ENCODE measurements around the gene GUK1.
"Not testable (repeated sequence)": the region's sequence is repeated elsewhere in the genome, so short reads cannot be mapped to it uniquely, and the experiment has no call there.

GUK1 gene

DNA sequence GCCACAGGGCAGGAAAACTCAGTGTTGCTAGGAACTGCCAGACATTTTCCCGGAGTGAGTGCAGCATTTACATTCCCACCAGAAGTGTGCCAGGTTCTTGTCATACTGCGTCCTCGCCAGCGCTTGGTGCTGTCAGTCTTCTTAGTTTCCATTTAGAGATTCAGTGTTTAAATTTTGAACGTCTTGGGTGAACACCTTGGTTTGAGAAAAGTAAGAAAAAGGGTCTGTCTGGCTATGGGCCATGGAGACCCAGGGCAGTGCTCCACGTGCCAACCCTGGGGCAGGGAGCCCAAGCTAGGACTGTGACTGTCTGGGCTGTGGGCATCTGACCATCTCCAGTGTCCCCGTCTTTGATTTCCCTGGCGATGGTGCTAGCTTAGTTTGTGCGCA lies 41.6 kb downstream of the GUK1 start:
- H2AFZ ChIP-seq (ENCODE audit: low read depth), result no peak overlapping the region
- no peak overlapping the region for H3K4me3 ChIP-seq (IDR thresholded peaks at IDR 0.05; ENCODE audit: insufficient read depth, low read depth, low read length)
- H3K36me3 ChIP-seq (ENCODE audit: insufficient read depth), result no peaks in the 10 kb centered on the region
- no peaks in the 10 kb centered on the region for H4K20me1 ChIP-seq (ENCODE audit: insufficient read depth)
- H3K9ac ChIP-seq, result no peak overlapping the region
- H3K4me1 ChIP-seq (ENCODE audit: low read depth, poor library complexity, severe bottlenecking), result no peaks in the 10 kb centered on the region
- H3K27me3 ChIP-seq (ENCODE audit: insufficient read depth, low read depth), result no peaks in the 10 kb centered on the region
- no peaks in the 10 kb centered on the region for H3K79me2 ChIP-seq (ENCODE audit: insufficient read depth, low read depth)
- no peak for TF ChIP-seq CTCF (conservative IDR thresholded peaks at IDR 0.05; ENCODE audit: low read depth, low read length)
- H3K27ac ChIP-seq, result no peak overlapping the region
- no peak overlapping the region for H3K4me2 ChIP-seq

GRCh38 chr1:228182296-228183030 lies 42.4 kb downstream of the GUK1 start:
- no peak overlapping the region for H3K27ac ChIP-seq
- H3K4me3 ChIP-seq (IDR thresholded peaks at IDR 0.05; ENCODE audit: insufficient read depth, low read depth, low read length), result no peak overlapping the region
- H3K36me3 ChIP-seq (ENCODE audit: insufficient read depth), result no peaks in the 10 kb centered on the region
- H3K79me2 ChIP-seq (ENCODE audit: insufficient read depth, low read depth), result no peaks in the 10 kb centered on the region
- H3K4me1 ChIP-seq (ENCODE audit: low read depth, poor library complexity, severe bottlenecking), result no peaks in the 10 kb centered on the region
- no peak for TF ChIP-seq CTCF (conservative IDR thresholded peaks at IDR 0.05; ENCODE audit: low read depth, low read length)
- H2AFZ ChIP-seq (ENCODE audit: low read depth), result no peak overlapping the region
- no peak overlapping the region for H3K4me2 ChIP-seq
- no peaks in the 10 kb centered on the region for H4K20me1 ChIP-seq (ENCODE audit: insufficient read depth)
- no peaks in the 10 kb centered on the region for H3K27me3 ChIP-seq (ENCODE audit: insufficient read depth, low read depth)
- H3K9ac ChIP-seq, result no peak overlapping the region

GRCh38 chr1:228184152-228184551 lies 44.1 kb downstream of the GUK1 start:
- no peak overlapping the region for H3K9ac ChIP-seq
- H3K4me3 ChIP-seq (IDR thresholded peaks at IDR 0.05; ENCODE audit: insufficient read depth, low read depth, low read length), result no peak overlapping the region
- H3K27ac ChIP-seq, result no peak overlapping the region
- no peaks in the 10 kb centered on the region for H3K4me1 ChIP-seq (ENCODE audit: low read depth, poor library complexity, severe bottlenecking)
- no peaks in the 10 kb centered on the region for H3K36me3 ChIP-seq (ENCODE audit: insufficient read depth)
- TF ChIP-seq CTCF (conservative IDR thresholded peaks at IDR 0.05; ENCODE audit: low read depth, low read length), result no peak
- no peaks in the 10 kb centered on the region for H3K27me3 ChIP-seq (ENCODE audit: insufficient read depth, low read depth)
- H3K4me2 ChIP-seq, result no peak overlapping the region
- no peak overlapping the region for H2AFZ ChIP-seq (ENCODE audit: low read depth)
- H3K79me2 ChIP-seq (ENCODE audit: insufficient read depth, low read depth), result no peaks in the 10 kb centered on the region
- no peaks in the 10 kb centered on the region for H4K20me1 ChIP-seq (ENCODE audit: insufficient read depth)

- Histone ChIP-seq H3K4me3 (IDR thresholded peaks at IDR 0.05; ENCODE audit: insufficient read depth, low read depth, low read length) (no peak overlapping the region), H3K4me1 (ENCODE audit: low read depth, poor library complexity, severe bottlenecking) (no peaks in the 10 kb centered on the region), H4K20me1 (ENCODE audit: insufficient read depth) (no peaks in the 10 kb centered on the region), H3K36me3 (ENCODE audit: insufficient read depth) (no peaks in the 10 kb centered on the region), H3K79me2 (ENCODE audit: insufficient read depth, low read depth) (no peaks in the 10 kb centered on the region), H3K9ac (no peak overlapping the region), H3K27me3 (ENCODE audit: insufficient read depth, low read depth) (no peaks in the 10 kb centered on the region), H2AFZ (ENCODE audit: low read depth) (no peak overlapping the region), H3K4me2 (no peak overlapping the region), H3K27ac (no peak overlapping the region)
- no peak for TF ChIP-seq CTCF (conservative IDR thresholded peaks at IDR 0.05; ENCODE audit: low read depth, low read length)
These were observed 45.5 kb downstream of the GUK1 start for GRCh38 chr1:228185641-228185965.

GRCh38 chr1:228188249-228188648 lies 48.2 kb downstream of the GUK1 start:
- H3K9ac ChIP-seq; H3K27me3 ChIP-seq (ENCODE audit: insufficient read depth, low read depth); H3K79me2 ChIP-seq (ENCODE audit: insufficient read depth, low read depth): not testable (repeated sequence)

More at GRCh38 chr1:228188249-228188648, 48.2 kb downstream of the GUK1 start:
- not testable (repeated sequence) for H3K4me2 ChIP-seq; H3K4me3 ChIP-seq (IDR thresholded peaks at IDR 0.05; ENCODE audit: insufficient read depth, low read depth, low read length); H3K36me3 ChIP-seq (ENCODE audit: insufficient read depth); H2AFZ ChIP-seq (ENCODE audit: low read depth); H3K27ac ChIP-seq; H4K20me1 ChIP-seq (ENCODE audit: insufficient read depth); H3K4me1 ChIP-seq (ENCODE audit: low read depth, poor library complexity, severe bottlenecking)

Data from KMS-11 (cell line).